ENCODE measurements around the gene TIMM10.

TIMM10 gene

DNA sequence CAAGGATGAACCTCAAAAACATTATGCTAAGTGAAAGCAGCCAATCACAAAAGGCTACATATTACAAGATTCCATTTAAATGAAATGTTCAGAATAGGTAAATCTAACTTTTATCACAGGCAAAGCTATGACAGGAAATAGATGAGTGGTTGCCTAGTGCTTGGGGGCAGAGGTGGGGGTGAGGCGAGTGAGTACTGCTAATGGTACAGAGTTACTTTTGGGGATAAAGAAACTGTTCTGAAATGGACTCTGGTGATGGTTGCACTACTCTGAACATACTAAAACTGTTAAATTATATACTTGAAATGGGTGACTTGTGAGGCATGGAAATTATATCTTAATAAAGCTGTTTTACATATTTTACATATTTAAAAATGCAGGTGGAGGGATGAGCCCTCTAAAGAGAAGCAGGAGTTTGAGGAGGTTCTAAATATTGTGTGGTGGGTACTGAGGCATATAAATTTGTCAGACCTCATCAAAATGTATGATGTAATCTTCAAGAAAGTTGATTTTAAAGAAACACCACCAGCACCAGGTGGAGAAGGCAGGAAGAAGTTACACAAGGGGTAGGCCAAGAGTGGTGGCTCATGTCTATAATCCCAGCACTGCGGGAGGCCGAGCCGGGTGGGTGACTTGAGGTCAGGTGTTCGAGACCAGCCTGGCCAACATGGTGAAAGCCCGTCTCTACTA is 18.7 kb downstream of the TIMM10 start:
- no peak for TF ChIP-seq JUND (IDR thresholded peaks at IDR 0.05; ENCODE audit: low read depth)
- in situ Hi-C loops (cut with HindIII; ENCODE audit: low pct_unique_long_range_greater_than_20kb, low sequenced_read_pairs): no loop called here
- DNase-seq (ENCODE audit: low read depth in 1 of 2, low spot score in 1 of 2): no peak

DNA sequence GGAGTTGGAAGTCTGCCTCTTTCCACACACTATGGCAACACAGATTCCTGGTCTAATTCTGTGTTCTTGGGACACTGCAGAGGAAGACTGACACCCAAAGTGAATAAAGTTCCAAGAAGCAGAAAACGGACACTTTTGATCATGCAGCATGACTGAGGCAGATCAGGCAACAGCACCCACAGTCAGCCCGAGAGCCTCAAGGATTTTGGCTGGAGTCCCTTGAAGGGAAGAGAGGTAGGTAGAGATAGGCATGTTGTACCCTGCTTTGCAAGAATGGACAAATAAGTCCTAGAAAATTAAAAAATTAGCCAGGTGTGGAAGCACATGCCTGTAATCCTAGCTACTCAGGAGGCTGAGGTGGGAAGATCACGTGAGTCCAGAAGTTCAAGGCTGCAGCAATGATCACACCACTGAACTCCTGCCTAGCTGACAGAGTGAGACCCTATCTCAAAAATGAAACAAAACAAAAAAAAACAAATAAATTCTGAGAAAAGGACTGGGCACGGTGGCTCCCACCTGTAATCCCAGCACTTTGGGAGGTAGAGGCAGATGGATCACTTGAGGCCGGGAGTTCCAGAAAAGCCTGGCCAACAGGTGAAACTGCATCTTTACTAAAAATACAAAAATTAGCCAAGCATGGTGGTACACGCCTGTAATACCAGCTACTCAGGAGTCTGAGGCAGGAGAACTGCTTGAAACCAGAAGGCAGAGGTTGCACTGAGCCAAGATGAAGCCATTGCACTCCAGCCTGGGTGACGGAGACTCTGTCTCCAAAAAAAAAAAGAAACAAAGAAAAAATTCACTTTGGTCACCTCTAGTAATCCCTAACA is 22.0 kb downstream of the TIMM10 start:
- in situ Hi-C loops (cut with HindIII; ENCODE audit: low pct_unique_long_range_greater_than_20kb, low sequenced_read_pairs): no loop called here
- no peak for DNase-seq (ENCODE audit: low read depth in 1 of 2, low spot score in 1 of 2)
- TF ChIP-seq JUND (IDR thresholded peaks at IDR 0.05; ENCODE audit: low read depth): no peak

GRCh38 chr11:57506522-57506921 is 24.0 kb downstream of the TIMM10 start:
- in situ Hi-C loops (cut with HindIII; ENCODE audit: low pct_unique_long_range_greater_than_20kb, low sequenced_read_pairs): no loop called here

DNA sequence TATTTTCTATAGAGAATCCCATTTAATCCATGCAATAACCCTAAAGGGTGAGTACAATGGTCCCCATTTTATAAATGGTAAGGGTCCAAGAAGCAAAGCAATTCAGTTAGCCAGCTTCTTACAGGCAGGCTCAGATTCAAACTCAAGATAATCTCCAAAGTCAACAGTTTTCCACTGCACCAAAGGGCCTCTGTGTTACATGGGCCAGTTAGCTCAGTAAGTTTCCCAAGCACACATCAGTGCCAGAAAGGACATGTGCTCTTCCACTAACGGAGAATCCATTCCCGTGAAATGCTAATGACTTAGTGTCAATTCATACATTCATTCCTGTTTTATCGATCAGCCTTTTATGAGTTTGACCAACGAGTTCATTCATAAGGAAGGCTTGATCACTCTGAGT is 26.0 kb downstream of the TIMM10 start:
- TF ChIP-seq JUND (IDR thresholded peaks at IDR 0.05; ENCODE audit: low read depth): no peak
- in situ Hi-C loops (cut with HindIII; ENCODE audit: low pct_unique_long_range_greater_than_20kb, low sequenced_read_pairs): no loop called here
- DNase-seq (ENCODE audit: low read depth in 1 of 2, low spot score in 1 of 2): no peak

More at GRCh38 chr11:57506522-57506921, 24.0 kb downstream of the TIMM10 start:
- TF ChIP-seq JUND (IDR thresholded peaks at IDR 0.05; ENCODE audit: low read depth): no peak
- DNase-seq (ENCODE audit: low read depth in 1 of 2, low spot score in 1 of 2): no peak

DNA sequence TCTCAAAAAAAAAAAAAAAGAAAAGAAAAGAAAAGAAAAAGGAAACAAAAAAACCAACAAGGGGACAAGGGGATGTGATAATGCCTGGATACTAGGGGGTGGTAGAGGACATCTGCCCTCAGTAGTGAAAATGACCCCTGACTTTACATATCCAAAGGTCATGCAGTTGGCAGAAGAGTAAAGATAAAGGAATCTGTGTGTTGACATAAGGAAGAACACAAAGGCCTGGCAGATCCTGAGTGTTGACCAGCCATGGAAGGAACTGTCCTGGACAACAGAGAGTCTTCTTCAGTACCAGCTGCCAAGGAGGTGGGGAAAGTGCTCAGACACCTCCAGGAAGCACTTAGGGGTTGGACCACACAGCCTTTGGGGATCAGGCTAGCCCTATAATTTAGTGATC is 27.7 kb downstream of the TIMM10 start:
- no peak for TF ChIP-seq JUND (IDR thresholded peaks at IDR 0.05; ENCODE audit: low read depth)
- in situ Hi-C loops (cut with HindIII; ENCODE audit: low pct_unique_long_range_greater_than_20kb, low sequenced_read_pairs): no loop called here
- DNase-seq (ENCODE audit: low read depth in 1 of 2, low spot score in 1 of 2): no peak

- no peak for TF ChIP-seq JUND (IDR thresholded peaks at IDR 0.05; ENCODE audit: low read depth)
- no peak for DNase-seq (ENCODE audit: low read depth in 1 of 2, low spot score in 1 of 2)
- in situ Hi-C loops (cut with HindIII; ENCODE audit: low pct_unique_long_range_greater_than_20kb, low sequenced_read_pairs): no loop called here
These were observed 28.2 kb downstream of the TIMM10 start for GRCh38 chr11:57502376-57502775.

DNA sequence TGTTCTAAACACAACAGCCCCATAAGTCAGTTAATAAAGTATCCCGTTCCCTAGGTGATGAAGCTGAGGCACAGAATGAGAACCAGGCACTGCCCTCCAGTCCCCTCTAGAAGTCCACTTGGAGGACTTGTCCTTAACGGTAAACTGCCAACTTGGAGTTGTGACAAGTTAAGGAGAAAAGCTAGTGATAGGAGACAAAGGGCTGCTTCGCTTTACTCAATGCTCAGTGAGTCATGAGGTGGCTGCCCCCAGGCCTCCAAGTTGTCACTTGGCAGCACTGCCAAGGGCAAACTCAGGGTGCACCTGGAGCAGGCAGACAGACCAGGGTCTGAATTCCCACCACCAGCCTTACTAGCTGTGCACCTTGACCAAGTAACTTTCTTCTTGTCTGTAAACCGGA is 28.6 kb downstream of the TIMM10 start:
- no peak for DNase-seq (ENCODE audit: low read depth in 1 of 2, low spot score in 1 of 2)
- no peak for TF ChIP-seq JUND (IDR thresholded peaks at IDR 0.05; ENCODE audit: low read depth)
- in situ Hi-C loops (cut with HindIII; ENCODE audit: low pct_unique_long_range_greater_than_20kb, low sequenced_read_pairs): no loop called here

- no peak for TF ChIP-seq JUND (IDR thresholded peaks at IDR 0.05; ENCODE audit: low read depth)
- no peak for DNase-seq (ENCODE audit: low read depth in 1 of 2, low spot score in 1 of 2)
- in situ Hi-C loops (cut with HindIII; ENCODE audit: low pct_unique_long_range_greater_than_20kb, low sequenced_read_pairs): no loop called here
These were observed 29.6 kb downstream of the TIMM10 start for GRCh38 chr11:57500926-57501325.

DNA sequence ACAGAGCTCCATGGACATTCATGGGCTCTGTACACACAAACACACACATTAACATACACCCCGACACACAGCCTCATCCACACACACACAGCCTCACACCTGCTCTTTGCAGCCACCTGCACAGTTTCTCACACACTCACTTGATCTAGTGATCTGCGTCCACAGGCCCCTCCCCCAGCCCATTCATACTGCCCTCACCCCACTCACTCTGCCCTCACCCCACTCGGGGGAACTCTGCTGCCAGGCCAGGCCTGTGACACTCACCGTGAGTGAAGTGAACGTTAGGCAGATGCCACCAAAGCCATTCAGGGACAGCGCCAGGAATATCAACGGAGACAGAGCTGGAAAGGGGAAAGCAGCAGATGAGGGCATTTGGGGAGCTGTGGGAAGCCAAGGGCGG is 30.0 kb downstream of the TIMM10 start:
- in situ Hi-C loops (cut with HindIII; ENCODE audit: low pct_unique_long_range_greater_than_20kb, low sequenced_read_pairs): no loop called here
- no peak for TF ChIP-seq JUND (IDR thresholded peaks at IDR 0.05; ENCODE audit: low read depth)

DNA sequence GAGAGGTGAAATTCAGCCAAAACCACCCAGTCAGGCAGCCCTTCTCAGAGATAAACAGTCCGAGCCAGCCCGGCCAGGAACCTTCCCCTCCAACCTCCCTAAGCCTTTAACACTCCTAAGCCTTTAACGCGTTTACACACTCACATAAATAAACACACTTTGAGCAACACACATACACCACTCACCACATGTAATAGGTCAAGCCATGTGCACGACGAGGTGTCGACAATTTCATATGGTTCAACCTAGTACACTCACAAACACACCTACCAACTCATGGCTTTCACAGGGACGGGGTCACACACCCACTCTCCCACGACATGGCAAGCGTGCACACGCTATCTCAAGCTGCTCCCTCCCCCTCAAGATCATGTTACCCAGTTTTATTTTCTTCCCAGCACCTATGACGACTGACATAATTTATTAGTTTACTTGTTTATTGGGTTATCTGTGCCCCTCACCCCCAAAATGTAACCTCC is 30.5 kb downstream of the TIMM10 start:
- no peak for TF ChIP-seq JUND (IDR thresholded peaks at IDR 0.05; ENCODE audit: low read depth)
- in situ Hi-C loops (cut with HindIII; ENCODE audit: low pct_unique_long_range_greater_than_20kb, low sequenced_read_pairs): no loop called here
- no peak for DNase-seq (ENCODE audit: low read depth in 1 of 2, low spot score in 1 of 2)

More for the DNA sequence above, 30.0 kb downstream of the TIMM10 start:
- no peak for DNase-seq (ENCODE audit: low read depth in 1 of 2, low spot score in 1 of 2)

- DNase-seq (ENCODE audit: low read depth in 1 of 2, low spot score in 1 of 2): peak; percentile 86 to 96
These were observed 31.1 kb downstream of the TIMM10 start for GRCh38 chr11:57499413-57499982.

GRCh38 chr11:57498540-57498939 is 32.0 kb downstream of the TIMM10 start:
- TF ChIP-seq JUND (IDR thresholded peaks at IDR 0.05; ENCODE audit: low read depth): no peak
- in situ Hi-C loops (cut with HindIII; ENCODE audit: low pct_unique_long_range_greater_than_20kb, low sequenced_read_pairs): no loop called here
- no peak for DNase-seq (ENCODE audit: low read depth in 1 of 2, low spot score in 1 of 2)

More at GRCh38 chr11:57499413-57499982, 31.1 kb downstream of the TIMM10 start:
- TF ChIP-seq JUND (IDR thresholded peaks at IDR 0.05; ENCODE audit: low read depth): no peak
- in situ Hi-C loops (cut with HindIII; ENCODE audit: low pct_unique_long_range_greater_than_20kb, low sequenced_read_pairs): no loop called here
